Activated CD8-positive, alpha-beta memory T cell treated with anti-CD3 and anti-CD28 coated beads, Interleukin-2, amount 50 U/mL, for 4 hours (primary cell): ENCODE results near the gene PRR12.

Experiments
- DNase-seq: peaks from one replicate; pipeline ENCODE4 v3.0.0-alpha.2; 2020

Gene PRR12

GRCh38 chr19:49669516-49669915, 78.5 kb downstream of the PRR12 start:
- no peak for DNase-seq

- DNase-seq: peak; percentile 81
Measured at GRCh38 chr19:49672131-49672919, 81.3 kb downstream of the PRR12 start.
